ENCODE results near the gene AKAP8.
A peak's percentile ranks its signal among the peaks of the same experiment; 100 is the strongest.
"Not testable (repeated sequence)": the region's sequence is repeated elsewhere in the genome, so short reads cannot be mapped to it uniquely, and the experiment has no call there.

Gene AKAP8

DNA sequence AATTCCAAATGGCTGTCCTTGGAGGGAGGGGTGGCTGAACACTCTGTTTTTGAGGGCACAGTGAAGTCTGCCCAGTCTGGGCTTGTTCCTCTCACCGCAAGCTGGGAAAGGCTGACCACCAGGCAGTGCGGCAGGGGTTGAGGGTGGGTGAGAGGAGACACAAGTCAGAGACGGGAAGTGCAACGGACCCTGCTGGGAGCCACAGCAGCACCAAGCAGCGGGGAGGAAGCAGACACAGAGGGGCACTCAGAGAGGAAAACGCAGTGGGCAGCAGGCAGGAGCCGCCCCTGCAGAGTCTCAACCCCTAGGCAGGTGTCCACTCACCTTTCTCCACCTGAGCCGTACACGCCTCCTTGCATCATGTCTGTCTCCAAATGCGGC is 23.6 kb upstream of the AKAP8 start:
- no peak for DNase-seq

DNA sequence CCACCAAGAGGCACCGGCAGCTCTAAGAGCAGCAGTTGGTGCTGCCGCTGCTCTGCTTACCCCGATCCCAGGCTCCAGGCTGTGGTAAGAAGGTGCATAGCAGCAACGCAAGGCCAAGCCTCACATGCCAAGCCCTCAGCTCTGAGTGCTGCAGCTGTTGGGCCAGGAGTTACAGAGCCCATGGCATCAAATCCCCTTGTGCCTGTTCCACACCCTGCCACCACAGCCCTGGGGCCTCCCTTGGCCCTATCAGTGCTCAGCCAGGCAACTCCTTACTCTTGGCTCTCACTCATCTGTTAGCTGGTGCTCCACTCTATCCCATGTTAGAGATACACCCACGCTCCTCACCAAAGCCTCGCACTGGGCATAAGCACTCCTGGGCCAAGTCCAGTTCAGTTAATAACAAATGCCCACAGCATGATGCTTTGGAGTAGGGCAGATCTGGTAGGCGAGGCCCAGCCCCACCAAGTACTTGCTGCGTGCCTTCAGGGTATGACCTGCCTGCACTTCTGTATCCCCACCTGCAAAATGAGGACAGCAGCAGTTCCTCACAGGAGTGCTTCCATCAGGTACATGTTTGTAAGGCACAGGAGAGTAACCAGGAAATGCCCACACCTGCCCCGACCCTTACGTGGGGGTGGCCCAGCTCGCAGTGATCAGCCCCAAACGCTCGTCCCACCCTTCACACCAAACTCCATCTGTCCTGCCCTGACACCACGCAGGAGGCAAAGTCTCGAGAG is 23.0 kb upstream of the AKAP8 start:
- no peak for DNase-seq

DNA sequence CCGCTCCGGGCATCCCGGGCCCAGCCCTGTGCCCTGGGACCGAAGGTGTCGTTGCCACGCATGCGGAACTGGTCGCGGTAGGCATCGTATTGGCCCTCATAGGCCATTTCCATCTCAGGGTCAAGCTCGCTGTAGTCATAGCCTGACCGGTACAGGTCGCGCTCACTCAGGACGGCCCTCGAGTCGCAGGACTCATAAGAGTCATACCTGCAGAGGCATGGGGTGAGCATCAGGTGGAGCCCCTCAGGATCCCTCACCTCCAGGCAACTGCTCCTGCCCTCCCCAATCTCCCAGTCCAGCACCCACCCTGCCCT is 21.8 kb upstream of the AKAP8 start:
- no peak for DNase-seq

DNA sequence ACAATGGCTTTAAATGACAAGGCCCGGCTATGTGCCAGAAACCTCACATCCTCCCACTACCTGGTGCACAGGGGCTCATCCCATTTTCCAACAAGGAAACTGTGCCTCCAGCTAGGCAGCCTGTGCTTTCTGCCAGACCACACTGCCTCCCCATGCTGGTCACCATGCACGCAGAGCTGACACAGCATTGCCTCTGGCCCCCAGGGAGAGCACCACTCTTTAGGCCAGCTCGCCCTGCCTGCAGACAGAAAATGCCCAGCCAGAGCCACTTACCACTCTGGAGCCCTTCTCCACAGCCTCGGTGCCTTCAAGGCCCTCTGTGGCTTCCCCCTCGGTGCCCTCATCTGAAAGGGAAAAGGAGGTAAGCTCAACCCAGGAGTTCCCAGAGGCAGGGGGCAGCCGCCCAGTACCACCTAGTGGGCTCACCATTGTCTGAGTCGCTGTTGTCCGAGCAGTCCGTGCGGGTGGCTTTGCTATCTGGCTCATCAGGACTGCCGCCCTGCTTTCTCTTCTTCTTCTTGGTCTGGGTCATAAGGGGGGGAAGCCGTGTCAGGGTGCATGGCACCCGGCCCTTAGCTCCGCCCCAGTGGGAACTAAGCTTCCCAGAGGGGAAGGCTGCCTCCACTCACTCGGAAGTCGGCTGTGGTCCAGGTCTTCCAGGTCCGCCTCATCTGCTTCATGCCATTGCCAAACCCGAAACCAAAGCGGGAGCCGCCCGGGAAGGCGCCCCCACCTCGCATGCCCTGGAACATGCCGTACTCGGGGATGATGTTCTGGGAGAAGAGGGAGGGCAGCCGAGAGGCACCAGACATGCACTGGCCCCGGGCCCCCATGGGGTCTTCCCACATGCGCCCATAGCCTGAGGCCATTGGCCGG is 21.2 kb upstream of the AKAP8 start:
- DNase-seq = no peak

DNA sequence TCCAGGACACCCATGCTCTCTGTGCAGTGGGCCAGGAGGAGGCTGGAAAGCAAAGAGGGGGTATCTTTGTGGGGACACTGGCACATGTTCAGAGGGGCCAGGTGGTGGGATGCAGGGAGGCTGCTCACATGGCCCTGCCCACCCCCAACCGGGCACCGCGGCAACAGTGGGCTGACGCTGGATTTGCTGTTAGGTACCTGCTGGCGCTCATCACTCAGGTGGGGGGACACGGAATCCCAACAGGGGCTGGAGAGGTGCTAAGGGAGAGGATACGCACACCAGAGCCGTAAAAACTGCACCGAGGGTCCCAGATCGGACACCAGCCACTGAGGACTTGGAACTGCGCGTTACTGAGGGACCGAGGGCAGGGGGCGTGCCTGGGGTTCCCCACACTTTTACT is 20.0 kb upstream of the AKAP8 start:
- no peak for DNase-seq

DNA sequence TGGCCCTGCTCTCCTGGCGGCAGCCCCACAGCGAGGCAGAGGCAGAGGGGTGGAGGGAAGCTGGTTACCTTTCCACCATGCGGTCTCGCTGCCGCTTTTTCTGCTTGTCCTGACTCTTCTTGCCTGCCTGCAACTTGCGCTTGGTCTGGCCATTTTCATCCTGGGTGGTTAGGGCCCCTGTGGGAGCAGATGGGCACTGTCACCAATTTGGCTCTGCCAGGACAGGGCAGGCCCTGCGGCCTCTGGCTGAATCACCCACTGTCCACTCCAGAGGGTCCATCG is 19.6 kb upstream of the AKAP8 start:
- DNase-seq = no peak

DNA sequence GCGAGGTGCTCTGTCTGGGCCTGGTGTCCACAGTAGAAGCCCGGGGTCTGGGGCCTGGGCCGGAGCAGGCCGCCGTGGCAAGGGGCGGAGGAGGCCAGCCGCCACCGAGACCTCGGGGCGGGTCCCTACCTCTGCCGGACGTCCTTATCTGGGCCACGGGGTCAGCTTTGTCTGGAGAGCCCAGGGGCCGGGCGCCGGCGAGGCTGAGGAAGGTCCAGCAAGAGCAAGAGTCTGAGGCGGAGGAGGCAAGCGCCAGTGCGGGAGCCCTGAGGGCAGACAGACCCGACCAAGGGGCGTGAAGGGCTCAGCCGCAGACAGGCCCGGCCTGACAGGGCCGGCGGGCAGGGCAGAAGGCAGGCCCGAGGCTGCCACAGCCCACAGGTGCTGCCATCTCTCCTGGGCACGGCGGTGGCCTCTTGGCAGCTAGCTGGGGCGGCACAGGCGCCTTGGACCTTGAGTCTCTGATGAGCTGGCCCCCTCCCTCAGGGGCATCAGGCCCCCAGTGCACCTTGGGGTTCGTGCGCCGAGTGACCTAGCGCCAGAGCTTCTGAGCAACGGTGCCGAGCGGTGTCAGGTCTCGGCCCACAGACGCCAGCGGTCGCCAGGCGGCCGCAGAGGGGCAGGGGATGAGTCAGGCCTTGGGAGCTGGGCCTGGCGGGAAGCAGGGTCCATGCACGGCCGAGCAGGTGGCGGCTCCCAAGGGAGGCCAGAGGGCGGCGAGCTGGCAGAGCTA is 19.1 kb upstream of the AKAP8 start:
- DNase-seq = no peak

DNA sequence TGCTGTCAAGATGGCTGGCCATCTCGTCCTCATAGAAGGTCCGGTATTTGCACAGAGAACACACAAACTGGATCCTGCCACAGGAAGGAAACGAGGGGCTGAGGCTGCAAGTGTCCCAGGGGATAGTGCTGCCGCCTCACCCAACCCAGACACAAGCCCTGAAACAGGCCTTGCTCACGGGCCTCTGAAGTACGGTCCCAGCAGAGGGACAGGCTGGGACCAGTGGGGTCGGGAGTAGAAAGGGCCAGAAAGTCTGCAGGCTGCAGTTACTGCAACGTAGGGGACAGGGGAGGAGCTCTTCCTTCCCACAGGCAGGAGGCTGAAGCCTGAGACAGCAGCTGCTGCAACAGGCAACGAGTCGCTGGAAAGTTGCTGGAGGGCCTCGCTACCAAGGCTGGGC is 18.2 kb upstream of the AKAP8 start:
- no peak for DNase-seq

DNA sequence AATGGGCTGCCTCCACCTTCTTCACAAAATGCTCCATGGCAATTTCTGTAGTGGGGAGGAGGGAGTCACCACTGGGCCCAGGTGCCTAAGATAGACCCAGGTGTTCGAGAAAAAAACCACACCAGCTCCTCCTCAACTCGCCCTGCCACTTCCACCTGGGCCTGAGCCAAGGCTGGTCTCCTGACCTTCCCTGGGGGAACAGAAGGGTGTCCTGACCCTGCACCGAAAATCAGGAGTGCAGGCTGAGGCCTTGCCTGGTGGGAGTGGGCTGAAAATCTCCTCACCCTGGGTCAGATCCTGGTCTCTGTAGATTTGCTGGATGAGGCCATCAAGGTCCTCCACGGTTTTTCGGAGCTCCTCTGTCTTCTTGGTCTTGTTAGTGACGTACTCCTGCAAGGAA is 17.6 kb upstream of the AKAP8 start:
- DNase-seq = no peak

DNA sequence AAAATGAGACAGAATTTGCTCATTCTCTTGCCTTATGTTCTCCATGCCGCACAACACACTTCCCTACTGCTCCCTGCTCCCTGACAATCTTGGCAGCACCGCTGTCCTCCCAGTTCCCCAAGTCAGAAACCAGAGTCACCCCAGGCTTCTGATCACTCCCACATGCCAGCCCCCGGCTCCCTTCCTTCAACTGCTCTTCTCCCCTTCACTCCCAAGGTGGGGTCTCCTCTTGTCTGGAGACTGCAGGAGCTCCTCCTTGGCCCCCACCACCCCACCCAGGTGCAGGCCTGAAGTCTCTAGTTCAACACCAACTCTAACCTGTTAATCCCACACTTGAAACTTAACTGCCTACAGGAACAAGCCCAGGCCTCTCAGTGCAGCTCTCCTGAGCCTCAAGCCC is 16.8 kb upstream of the AKAP8 start:
- no peak for DNase-seq

DNA sequence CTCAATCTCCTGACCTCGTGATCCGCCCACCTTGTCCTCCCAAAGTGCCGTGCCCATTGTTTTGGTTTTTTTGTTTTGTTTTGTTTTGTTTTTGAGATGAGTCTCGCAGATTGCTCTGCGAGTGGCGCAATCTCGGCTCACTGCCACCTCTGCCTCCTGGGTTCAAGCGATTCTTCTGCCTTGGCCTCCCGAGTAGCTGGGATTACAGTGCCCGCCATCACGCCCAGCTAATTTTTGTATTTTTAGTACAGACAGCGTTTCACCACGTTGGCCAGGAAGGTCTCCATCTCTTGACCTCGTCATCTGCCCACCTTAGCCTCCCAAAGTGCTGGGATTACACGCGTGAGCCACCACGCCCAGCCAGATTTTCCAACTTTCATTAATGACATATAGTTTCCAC is 15.7 kb upstream of the AKAP8 start:
- not testable (repeated sequence) for DNase-seq

DNA sequence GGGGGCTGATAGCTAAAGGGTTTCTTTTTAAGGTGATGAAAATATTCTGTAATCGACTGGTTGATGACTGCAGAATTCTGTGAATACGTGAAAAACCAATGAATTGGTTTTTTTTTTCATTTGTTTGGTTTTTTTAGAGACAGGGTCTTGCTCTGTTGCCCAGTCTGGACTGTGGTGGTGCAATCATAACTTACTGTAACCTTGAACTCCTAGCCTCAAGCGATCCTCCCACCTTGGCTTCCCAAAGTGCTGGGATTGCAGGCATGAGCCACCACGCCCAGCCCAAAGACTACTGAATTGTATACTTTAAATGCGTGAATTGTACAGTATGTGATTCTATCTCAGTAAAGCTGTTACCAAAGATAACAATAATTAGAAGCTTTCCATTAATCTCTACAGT is 14.8 kb upstream of the AKAP8 start:
- DNase-seq = no peak

DNA sequence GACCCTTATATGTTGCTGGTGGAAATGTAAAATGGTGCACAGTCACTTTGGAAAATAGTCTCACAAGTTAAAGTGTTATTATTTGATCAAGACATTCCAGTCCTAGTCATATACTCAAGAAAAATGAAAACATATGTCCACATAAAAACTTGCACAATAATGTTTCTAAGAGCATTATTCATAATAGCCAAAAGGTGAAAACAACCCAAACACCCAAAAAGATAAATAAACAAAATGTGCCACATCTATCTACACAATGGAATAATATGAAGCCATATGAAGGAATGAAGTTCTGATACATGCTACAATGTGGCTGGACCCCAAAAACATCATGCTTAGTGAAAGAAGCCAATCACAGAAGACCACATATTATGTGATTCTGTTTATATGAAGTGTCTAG is 14.4 kb upstream of the AKAP8 start:
- no peak for DNase-seq

DNA sequence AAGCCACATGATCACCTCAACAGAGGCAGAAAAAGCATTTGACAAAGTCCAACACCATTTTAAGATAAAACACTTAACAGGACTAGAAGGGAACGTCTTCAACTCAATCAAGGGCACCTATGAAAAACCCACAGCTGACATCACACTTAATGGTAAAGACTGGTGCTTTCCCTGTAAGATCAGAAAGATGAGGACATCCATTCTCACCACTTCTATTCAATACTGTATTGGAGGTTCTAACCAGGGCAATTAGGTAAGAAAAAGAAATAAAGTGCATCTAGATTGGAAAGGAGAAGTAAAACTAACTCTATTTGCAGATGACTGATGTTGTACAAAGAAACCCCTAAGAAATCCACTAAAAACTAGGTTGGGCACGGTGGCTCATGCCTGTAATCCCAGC is 11.2 kb upstream of the AKAP8 start:
- DNase-seq = no peak

DNA sequence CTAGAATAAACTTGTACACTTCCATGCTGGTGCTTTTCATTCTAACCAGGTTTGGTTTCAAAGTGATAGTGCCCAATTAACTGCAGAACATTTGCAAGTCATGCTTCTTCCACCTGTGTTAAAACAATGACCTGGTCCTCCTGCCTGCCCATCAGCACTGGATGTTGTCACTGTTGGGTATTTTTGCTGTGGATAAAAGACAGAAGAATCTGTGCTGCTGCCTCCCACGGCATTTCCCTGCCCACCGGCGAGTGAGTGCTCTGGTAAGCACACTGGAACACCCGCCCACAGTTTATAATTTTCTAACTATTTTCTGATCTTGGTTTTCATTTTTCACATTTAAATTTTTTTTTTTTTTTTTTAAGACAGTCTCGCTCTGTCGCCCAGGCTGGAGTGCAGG is 2.3 kb upstream of the AKAP8 start:
- DNase-seq = no peak

DNA sequence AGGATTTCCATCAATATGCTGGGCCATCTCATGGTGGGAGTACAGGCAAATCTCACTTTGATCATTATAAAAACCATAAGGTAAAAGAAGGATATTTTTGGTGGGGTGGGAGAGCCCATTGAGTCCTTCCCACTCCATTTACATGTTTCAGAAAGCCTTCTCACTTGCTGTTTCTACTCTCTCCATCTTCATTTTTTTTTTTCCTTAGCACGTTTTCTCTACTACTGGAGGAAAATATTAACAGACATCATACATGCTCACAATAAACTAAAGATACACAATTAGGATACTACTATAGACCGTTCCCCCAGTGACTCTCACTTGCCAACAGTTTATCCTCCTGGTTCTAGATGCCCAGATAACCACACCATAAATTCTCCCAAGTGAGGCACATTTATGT is 1.8 kb upstream of the AKAP8 start:
- no peak for DNase-seq

DNA sequence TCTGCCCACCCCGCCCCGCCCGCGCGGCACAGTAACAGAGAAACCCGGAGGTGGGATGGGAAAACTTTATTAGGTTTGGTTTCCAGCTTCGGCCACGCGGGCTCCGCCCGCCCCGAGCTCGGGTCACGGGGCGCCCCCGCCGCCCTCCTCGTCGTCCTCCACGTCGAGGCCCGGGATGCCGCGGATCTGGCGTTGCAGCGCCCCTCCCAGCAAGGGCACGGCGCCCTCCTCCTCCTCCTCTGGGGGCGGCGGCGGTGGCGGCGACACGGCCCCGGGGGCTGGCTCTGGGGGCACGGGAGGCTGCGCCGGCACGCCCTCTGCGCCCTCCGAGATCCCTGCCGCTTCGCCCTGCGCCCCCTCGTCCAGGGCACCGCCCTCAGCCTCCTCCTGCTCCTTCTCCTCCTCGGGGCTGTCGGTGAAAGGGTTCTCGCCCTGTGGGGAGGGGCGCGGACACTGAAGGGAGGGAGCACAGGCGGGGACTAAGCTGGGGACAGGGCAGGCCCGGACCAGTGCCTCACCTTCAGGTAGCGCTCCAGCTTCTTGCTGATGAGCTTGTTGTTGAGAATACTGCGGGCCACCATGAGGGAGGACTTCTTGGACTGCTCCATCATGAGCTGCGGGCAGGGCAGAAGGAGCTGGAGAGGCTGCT is 536 bp upstream of the AKAP8 start:
- DNase-seq = no peak

DNA sequence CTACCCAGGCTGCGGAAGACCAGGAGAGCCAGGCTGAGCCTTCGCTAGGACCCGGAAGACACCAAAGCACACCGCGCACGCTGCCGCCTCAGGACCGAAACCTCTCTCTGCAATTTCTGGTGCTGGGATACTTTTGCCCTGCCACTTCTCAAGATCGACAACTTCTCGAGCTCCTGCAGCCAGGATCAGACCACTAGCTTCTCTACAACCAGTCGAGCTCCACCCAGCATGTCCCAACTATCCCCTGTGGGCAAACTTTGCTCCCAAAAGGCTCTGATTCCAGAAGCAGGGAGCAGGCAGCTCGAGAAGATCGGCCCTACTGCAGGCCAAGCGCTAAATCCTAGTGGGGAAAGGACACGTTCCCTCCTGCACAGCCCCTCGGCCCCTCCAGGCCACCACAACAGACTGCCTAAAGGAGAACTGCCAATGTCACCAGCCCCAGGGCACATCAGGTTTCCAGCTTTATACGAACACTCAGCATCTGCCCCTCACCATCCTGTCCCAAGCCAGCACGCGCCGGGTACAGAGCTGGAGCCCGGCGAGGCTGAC is 979 bp downstream of the AKAP8 start:
- DNase-seq = peak; percentile 62

DNA sequence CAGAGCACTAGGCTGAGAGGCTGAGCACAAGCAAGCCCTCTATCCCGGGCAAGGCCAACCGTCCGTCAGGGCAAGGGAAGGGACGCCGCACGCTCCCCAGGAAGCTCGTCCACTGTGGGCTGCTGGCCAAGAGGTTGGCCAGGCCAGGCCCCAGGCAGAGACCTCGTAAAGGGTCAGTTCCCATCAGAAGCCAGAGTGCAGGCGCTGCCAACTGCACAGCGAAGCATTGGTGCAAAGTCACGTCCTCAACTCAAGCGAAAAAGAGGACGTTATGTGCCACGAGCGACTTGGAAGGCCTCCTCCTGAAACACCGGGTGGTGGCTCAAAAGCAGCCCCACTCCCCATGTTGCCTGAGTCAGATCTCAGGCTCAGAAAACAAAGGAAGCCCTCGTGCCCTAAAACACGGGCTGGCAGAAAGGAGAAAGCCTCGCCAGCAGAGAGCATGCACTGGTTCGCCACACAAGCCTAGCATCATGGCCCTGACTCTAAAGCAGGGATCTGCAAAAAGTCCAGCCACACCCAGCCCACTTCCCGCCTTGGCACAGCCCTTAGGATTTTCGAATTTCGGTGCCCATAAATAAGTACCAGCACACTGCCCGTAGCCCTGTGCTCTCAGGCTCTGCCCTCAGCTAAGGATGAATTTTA is 4.7 kb downstream of the AKAP8 start:
- DNase-seq = no peak

DNA sequence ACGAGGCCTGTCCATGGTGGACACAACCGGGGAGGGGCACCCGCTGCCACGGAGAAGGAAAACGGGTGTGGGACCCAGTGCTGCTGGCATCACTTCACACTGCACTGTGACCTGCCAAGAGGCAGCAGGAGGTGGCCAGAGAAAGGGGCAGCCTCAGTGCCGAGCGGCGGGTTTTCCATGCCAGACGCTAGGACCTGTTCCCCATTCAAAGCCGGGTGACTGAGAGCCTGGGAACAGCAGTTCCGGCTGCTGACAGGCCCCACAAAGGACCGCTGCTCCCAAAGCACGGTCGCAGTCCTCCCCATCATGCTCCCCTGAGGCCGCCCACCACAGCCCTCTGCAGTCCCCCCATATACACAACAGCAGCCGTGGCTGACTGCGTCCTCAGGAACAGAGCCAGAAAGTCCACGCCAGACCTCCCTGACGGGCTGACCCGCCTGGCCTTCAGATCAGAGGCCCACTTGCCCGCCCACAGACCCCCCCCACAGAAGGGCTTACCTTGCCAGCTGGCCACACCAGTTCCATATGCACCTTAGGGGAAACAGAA is 5.4 kb downstream of the AKAP8 start:
- DNase-seq = no peak

DNA sequence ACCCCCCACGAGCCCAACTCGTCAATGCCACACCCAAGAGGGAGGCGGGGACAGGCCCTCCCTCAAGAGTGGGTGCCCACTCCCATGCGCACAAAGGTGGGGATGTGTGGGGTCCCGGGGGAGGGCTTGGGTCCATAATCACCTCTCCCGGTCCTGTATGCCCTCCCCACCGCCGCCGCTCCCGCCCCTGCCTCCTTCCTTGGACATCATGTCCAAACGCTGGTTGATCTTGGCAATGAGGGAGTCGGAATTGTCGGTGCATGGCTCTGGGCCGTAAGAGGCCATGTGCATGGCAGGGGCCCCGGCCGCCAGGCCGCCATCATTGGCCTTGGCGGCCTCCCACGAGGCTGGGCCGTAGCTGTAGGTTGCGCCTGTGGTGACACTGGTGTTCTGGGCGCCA is 5.9 kb downstream of the AKAP8 start:
- no peak for DNase-seq

DNA sequence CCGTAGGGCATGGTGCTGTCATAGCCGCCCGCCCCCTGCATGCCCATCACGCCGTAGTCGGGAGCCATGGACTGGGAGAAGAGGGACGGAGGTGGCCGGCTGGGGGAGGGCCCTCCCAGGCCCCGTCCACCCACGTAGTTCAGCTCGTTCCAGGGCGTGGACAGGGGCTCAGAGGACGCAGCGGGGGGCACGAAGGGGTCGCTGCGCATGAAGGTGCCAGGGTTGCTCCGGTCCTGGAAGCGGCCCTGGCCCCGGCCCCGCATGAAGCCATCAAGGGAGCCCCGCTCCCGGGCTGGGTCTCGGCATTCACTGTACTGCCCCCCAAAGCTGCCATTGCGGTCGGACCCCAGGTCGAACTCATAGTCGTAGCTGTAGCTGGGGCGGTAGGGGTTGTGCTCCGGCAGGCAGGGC is 6.7 kb downstream of the AKAP8 start:
- DNase-seq = no peak

DNA sequence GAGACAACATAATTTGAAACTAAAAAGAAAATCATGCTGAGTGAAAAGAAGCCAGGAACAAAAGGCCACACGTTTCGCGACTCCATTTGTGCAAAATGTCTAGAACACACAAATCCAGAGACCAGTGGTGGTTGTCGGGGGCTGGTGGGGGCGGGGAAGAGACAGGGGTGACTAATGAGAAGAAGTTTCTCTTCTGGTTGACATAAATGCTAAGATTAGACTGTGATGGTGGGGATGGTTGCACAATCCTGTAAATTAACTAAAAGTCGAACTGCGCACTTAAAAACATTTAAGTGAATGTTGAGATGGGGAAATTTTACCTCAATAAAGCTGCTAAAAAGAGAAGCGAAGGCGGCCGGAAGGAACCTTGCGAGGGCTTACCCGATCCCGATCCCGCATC is 7.1 kb downstream of the AKAP8 start:
- DNase-seq = no peak
